ENCODE measurements around the gene DICER1.

The DICER1 gene

DNA sequence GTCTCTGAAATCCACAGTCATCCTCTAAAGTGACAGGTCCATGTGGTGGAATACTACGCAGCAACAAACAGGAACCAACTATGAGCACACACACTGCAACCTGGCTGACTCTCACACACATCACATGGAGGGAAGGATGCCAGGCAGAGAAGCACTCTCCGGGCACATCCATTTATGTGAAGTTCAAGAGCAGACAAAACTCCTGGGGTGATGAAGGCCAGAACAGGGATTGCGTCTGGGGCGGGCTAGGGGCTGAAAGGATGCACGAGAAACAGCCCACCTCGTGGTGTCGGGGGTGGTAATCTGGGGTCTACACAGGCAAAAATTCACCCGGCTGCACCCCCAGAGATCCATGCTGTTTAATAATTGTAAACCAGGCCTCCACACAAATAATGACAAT is 100.2 kb downstream of the DICER1 start:
- no peak for DNase-seq
- Histone ChIP-seq H3K4me1 (ENCODE audit: low read length) (no peaks in the 10 kb centered on the region), H3K27ac (ENCODE audit: low read length) (no peak overlapping the region), H4K20me1 (ENCODE audit: insufficient read depth, low read length) (no peaks in the 10 kb centered on the region), H3K9me3 (replicated peaks; ENCODE audit: insufficient read depth, low read length) (no peaks in the 10 kb centered on the region), H3K27me3 (replicated peaks; ENCODE audit: insufficient read depth, low read length) (no peaks in the 10 kb centered on the region), H2AFZ (ENCODE audit: low read length) (no peak overlapping the region), H3K4me3 (ENCODE audit: low read length) (no peak overlapping the region), H3K9me2 (replicated peaks; ENCODE audit: insufficient read depth, low read length) (no peaks in the 10 kb centered on the region), H3K79me2 (ENCODE audit: low read length) (no peaks in the 10 kb centered on the region), H3K36me3 (replicated peaks; ENCODE audit: insufficient read depth, low read length) (no peaks in the 10 kb centered on the region), H3K9ac (ENCODE audit: low read length) (no peak overlapping the region), H3K4me2 (ENCODE audit: low read depth, low read length) (no peak overlapping the region), H3F3A (ENCODE audit: insufficient read depth, low read length) (no peaks in the 10 kb centered on the region)
- TF ChIP-seq EZH2 (optimal IDR thresholded peaks at IDR 0.05; ENCODE audit: low read depth, low read length) = no peak
- TF ChIP-seq, protein P1, sequence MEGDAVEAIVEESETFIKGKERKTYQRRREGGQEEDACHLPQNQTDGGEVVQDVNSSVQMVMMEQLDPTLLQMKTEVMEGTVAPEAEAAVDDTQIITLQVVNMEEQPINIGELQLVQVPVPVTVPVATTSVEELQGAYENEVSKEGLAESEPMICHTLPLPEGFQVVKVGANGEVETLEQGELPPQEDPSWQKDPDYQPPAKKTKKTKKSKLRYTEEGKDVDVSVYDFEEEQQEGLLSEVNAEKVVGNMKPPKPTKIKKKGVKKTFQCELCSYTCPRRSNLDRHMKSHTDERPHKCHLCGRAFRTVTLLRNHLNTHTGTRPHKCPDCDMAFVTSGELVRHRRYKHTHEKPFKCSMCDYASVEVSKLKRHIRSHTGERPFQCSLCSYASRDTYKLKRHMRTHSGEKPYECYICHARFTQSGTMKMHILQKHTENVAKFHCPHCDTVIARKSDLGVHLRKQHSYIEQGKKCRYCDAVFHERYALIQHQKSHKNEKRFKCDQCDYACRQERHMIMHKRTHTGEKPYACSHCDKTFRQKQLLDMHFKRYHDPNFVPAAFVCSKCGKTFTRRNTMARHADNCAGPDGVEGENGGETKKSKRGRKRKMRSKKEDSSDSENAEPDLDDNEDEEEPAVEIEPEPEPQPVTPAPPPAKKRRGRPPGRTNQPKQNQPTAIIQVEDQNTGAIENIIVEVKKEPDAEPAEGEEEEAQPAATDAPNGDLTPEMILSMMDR (IDR thresholded peaks at IDR 0.05; ENCODE audit: low read length) = no peak
- no peak for TF ChIP-seq EZH2phosphoT487 (IDR thresholded peaks at IDR 0.05; ENCODE audit: low read length)

DNA sequence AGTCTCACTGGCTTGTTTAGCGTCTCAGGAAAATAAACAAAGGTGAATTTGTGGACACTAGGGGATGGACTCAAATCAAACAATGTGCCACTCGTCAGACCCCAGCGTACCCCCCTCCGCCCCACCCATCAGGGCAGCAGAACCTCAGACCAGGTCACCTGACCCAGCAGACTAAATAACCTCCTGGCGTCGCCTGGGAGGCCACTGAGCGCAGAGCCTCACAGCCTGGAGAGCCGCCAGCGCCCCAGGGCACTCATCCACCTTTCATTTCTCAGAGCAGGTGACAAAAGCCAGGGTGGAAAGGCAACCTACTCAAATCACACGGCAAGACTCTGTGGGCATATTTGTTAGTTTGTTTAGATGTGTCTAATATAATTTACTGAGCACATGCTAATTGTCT is 100.9 kb downstream of the DICER1 start:
- H3K9me3 ChIP-seq (replicated peaks; ENCODE audit: insufficient read depth, low read length) = no peaks in the 10 kb centered on the region
- H2AFZ ChIP-seq (ENCODE audit: low read length) = no peak overlapping the region
- no peaks in the 10 kb centered on the region for H3K4me1 ChIP-seq (ENCODE audit: low read length)
- no peaks in the 10 kb centered on the region for H3K9me2 ChIP-seq (replicated peaks; ENCODE audit: insufficient read depth, low read length)
- H4K20me1 ChIP-seq (ENCODE audit: insufficient read depth, low read length) = no peaks in the 10 kb centered on the region
- no peak overlapping the region for H3K4me3 ChIP-seq (ENCODE audit: low read length)
- H3K9ac ChIP-seq (ENCODE audit: low read length) = no peak overlapping the region
- H3K36me3 ChIP-seq (replicated peaks; ENCODE audit: insufficient read depth, low read length) = no peaks in the 10 kb centered on the region
- no peaks in the 10 kb centered on the region for H3F3A ChIP-seq (ENCODE audit: insufficient read depth, low read length)
- H3K27ac ChIP-seq (ENCODE audit: low read length) = no peak overlapping the region
- no peaks in the 10 kb centered on the region for H3K79me2 ChIP-seq (ENCODE audit: low read length)
- no peaks in the 10 kb centered on the region for H3K27me3 ChIP-seq (replicated peaks; ENCODE audit: insufficient read depth, low read length)
- no peak overlapping the region for H3K4me2 ChIP-seq (ENCODE audit: low read depth, low read length)
- TF ChIP-seq EZH2phosphoT487 (IDR thresholded peaks at IDR 0.05; ENCODE audit: low read length) (no peak), EZH2 (optimal IDR thresholded peaks at IDR 0.05; ENCODE audit: low read depth, low read length) (no peak)
- TF ChIP-seq, protein P1 (IDR thresholded peaks at IDR 0.05; ENCODE audit: low read length) = no peak
- no peak for DNase-seq

DNA sequence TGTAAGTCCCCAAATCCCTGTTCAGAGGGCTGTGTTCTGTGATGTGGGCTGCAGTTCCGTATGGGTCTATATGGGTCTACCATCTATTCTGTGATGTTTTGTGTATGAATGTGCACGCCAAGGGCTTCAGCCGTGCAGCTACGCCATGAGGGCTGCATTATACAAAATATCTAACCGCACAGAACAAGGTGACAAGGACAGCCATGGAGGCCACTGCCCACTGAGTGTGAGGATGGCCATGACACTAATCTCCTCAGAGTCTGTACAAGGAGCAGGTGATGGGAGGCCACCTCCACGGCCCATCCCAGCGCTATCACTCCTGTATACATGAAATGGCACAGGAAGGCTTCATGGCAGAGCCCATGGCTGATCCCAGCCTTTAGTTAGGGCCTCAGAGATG is 102.0 kb downstream of the DICER1 start:
- Histone ChIP-seq H3F3A (ENCODE audit: insufficient read depth, low read length) (no peaks in the 10 kb centered on the region), H3K27ac (ENCODE audit: low read length) (no peak overlapping the region), H3K9ac (ENCODE audit: low read length) (no peak overlapping the region), H3K9me3 (replicated peaks; ENCODE audit: insufficient read depth, low read length) (no peaks in the 10 kb centered on the region), H3K36me3 (replicated peaks; ENCODE audit: insufficient read depth, low read length) (no peaks in the 10 kb centered on the region), H3K4me3 (ENCODE audit: low read length) (no peak overlapping the region), H3K4me2 (ENCODE audit: low read depth, low read length) (no peak overlapping the region), H3K27me3 (replicated peaks; ENCODE audit: insufficient read depth, low read length) (no peaks in the 10 kb centered on the region), H3K4me1 (ENCODE audit: low read length) (no peaks in the 10 kb centered on the region), H3K9me2 (replicated peaks; ENCODE audit: insufficient read depth, low read length) (no peaks in the 10 kb centered on the region), H4K20me1 (ENCODE audit: insufficient read depth, low read length) (no peaks in the 10 kb centered on the region), H2AFZ (ENCODE audit: low read length) (no peak overlapping the region), H3K79me2 (ENCODE audit: low read length) (no peaks in the 10 kb centered on the region)
- TF ChIP-seq EZH2phosphoT487 (IDR thresholded peaks at IDR 0.05; ENCODE audit: low read length) (no peak), EZH2 (optimal IDR thresholded peaks at IDR 0.05; ENCODE audit: low read depth, low read length) (no peak)
- TF ChIP-seq, protein P1 (IDR thresholded peaks at IDR 0.05; ENCODE audit: low read length) = no peak
- no peak for DNase-seq

Data from MM.1S (cell line).